ENCODE data around the gene WWP2.

DNA sequence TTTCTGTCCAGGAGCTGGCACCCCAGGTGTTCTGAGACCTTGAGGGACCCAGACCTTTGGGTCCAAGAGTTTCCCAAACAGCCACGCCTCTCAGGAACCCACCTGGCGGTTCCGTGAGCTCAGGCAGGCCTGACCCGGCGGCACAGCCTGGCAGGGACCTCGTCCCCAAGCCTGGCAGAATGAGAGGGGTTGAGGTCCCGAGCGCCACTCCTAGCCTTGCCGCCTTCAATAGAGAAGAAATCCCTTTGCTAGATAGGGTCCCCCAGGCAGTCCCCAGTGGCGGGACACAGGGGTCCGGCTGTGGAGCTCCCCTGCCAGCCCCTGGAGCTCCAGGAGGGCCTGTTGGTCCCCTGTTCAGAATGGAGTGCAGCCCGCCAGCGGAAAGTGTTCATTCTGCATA lies 178.5 kb downstream of the WWP2 start:
- TF ChIP-seq, protein P1, sequence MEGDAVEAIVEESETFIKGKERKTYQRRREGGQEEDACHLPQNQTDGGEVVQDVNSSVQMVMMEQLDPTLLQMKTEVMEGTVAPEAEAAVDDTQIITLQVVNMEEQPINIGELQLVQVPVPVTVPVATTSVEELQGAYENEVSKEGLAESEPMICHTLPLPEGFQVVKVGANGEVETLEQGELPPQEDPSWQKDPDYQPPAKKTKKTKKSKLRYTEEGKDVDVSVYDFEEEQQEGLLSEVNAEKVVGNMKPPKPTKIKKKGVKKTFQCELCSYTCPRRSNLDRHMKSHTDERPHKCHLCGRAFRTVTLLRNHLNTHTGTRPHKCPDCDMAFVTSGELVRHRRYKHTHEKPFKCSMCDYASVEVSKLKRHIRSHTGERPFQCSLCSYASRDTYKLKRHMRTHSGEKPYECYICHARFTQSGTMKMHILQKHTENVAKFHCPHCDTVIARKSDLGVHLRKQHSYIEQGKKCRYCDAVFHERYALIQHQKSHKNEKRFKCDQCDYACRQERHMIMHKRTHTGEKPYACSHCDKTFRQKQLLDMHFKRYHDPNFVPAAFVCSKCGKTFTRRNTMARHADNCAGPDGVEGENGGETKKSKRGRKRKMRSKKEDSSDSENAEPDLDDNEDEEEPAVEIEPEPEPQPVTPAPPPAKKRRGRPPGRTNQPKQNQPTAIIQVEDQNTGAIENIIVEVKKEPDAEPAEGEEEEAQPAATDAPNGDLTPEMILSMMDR (conservative IDR thresholded peaks at IDR 0.05) = no peak
- TF ChIP-seq EZH2 (IDR thresholded peaks at IDR 0.05; ENCODE audit: low read depth) = no peak
